Endothelial cell (in vitro differentiated cells): ENCODE data around the gene FBXO41. TPM values are rescaled to one million over a fixed set of nuclear protein-coding genes. Genes with fewer than 3 reads are reported as not detected.

ENCODE experiments used
- DNase-seq: peaks from one replicate; pipeline ENCODE4 v3.0.0; 2021; ENCODE audit warnings: low spot score
- H3K27ac Mint-ChIP-seq: one replicate; pipeline ENCODE4 v1.8.0; 2021; ENCODE audit warnings: mixed read lengths, inconsistent platforms; ENCODE audit not compliant: unreplicated experiment
- H3K27me3 Mint-ChIP-seq: one replicate; pipeline ENCODE4 v1.8.0; 2021; ENCODE audit warnings: mild to moderate bottlenecking, moderate library complexity, mixed read lengths, inconsistent platforms; ENCODE audit not compliant: unreplicated experiment
- H3K36me3 Mint-ChIP-seq: one replicate; pipeline ENCODE4 v1.8.0; 2021; ENCODE audit warnings: mild to moderate bottlenecking, low read depth, mixed read lengths, inconsistent platforms; ENCODE audit not compliant: unreplicated experiment
- H3K4me1 Mint-ChIP-seq: one replicate; pipeline ENCODE4 v1.8.0; 2021; ENCODE audit warnings: mild to moderate bottlenecking, mixed read lengths, inconsistent platforms; ENCODE audit not compliant: unreplicated experiment
- H3K4me3 Mint-ChIP-seq: one replicate; pipeline ENCODE4 v1.8.0; 2021; ENCODE audit warnings: mild to moderate bottlenecking, mixed read lengths, inconsistent platforms; ENCODE audit not compliant: unreplicated experiment
- H3K9me3 Mint-ChIP-seq: one replicate; pipeline ENCODE4 v1.8.0; 2021; ENCODE audit warnings: mixed read lengths, inconsistent platforms; ENCODE audit not compliant: unreplicated experiment
- total RNA-seq: library from RNA; stranded (reverse); fragmentation: NEBNext Ultra II Directional; extraction: Animal tissue kit (Norgen Biotek cat#: 25700); gene quantifications from one replicate; pipeline ENCODE4 v1.2.1, GENCODE V29; 2021; ENCODE audit not compliant: unreplicated experiment
- TF ChIP-seq, protein P1 (sequence below): fragments of 200-600 bp; sonication (generic); IDR thresholded peaks from one replicate; pipeline ENCODE4 v1.5.0; 2021; ENCODE audit warnings: antibody characterized with exemption; ENCODE audit not compliant: unreplicated experiment

Gene FBXO41
- total RNA-seq, 1 donor from 2014 or later: 2.1 TPM

DNA sequence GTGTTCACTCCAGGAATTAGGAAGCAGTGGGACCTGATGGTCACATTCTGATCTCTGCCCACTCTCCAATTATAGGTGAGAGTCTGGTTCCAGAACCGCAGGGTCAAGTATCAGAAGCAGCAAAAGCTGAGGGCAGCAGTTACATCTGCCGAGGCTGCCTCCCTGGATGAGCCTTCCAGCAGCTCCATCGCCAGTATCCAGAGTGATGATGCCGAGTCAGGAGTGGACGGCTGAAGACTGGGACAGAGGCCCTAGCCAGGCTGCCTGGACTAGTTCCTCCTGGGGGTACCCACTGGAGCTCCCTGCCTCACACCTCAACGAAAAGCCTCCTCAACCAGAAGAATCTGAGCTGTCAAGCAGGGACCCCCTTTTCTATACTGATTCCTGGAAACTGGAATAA, 73.6 kb downstream of the FBXO41 start:
- Mint-ChIP-seq H3K9me3 (no peaks in the 10 kb centered on the region), H3K36me3 (peaks cover 3% of the 10 kb centered on the region), H3K4me3 (no peak overlapping the region), H3K27me3 (peaks cover 10% of the 10 kb centered on the region), H3K4me1 (peaks cover 19% of the 10 kb centered on the region), H3K27ac (no peak overlapping the region)
- no peak for DNase-seq
- TF ChIP-seq, protein P1, sequence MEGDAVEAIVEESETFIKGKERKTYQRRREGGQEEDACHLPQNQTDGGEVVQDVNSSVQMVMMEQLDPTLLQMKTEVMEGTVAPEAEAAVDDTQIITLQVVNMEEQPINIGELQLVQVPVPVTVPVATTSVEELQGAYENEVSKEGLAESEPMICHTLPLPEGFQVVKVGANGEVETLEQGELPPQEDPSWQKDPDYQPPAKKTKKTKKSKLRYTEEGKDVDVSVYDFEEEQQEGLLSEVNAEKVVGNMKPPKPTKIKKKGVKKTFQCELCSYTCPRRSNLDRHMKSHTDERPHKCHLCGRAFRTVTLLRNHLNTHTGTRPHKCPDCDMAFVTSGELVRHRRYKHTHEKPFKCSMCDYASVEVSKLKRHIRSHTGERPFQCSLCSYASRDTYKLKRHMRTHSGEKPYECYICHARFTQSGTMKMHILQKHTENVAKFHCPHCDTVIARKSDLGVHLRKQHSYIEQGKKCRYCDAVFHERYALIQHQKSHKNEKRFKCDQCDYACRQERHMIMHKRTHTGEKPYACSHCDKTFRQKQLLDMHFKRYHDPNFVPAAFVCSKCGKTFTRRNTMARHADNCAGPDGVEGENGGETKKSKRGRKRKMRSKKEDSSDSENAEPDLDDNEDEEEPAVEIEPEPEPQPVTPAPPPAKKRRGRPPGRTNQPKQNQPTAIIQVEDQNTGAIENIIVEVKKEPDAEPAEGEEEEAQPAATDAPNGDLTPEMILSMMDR: no peak

DNA sequence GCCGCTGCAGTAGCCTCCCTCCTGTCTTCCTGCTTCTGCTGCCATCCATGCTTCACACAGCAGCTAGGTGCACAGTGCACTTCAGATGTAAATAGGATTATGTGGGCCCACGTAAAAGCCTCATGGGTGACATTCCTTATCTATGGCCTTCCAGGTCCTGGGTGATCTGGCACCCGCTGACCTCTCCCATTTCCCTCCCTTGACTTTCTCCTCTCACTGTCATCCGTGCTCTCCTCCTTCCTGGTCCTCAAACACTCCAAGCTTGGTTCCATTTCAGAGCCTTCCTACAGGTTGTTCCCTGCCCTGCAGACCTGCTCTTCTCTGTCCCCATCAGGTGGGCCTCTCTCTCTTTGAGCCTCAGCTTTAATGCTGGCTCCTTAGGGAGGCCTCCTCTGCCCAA, 74.3 kb downstream of the FBXO41 start:
- Mint-ChIP-seq H3K27me3 (peaks cover 10% of the 10 kb centered on the region), H3K36me3 (peaks cover 3% of the 10 kb centered on the region), H3K4me1 (peaks cover 13% of the 10 kb centered on the region), H3K4me3 (no peak overlapping the region), H3K27ac (no peak overlapping the region), H3K9me3 (no peaks in the 10 kb centered on the region)
- TF ChIP-seq, protein P1: no peak
- DNase-seq: no peak

DNA sequence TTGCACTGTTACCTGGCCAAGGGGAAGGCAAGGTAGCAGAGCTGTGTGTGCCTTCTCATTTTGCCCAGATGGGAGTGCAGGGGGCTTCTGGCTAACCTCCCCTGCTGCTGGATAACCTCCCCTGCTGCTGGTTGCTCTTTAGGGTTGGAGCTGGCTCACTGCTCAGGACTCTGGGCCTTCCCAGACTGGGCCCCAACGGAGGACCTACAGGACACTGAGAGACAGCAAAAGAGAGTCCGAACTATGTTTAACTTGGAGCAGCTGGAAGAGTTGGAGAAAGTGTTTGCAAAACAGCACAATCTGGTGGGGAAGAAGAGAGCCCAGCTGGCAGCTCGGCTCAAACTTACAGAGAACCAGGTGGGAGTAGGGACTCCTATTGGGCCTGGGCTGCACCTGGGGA, 76.0 kb downstream of the FBXO41 start:
- Mint-ChIP-seq H3K4me1 (no peaks in the 10 kb centered on the region), H3K9me3 (no peaks in the 10 kb centered on the region), H3K4me3 (no peak overlapping the region), H3K36me3 (peaks cover 4% of the 10 kb centered on the region), H3K27me3 (peaks cover 14% of the 10 kb centered on the region), H3K27ac (no peak overlapping the region)
- TF ChIP-seq, protein P1: no peak
- DNase-seq: no peak

DNA sequence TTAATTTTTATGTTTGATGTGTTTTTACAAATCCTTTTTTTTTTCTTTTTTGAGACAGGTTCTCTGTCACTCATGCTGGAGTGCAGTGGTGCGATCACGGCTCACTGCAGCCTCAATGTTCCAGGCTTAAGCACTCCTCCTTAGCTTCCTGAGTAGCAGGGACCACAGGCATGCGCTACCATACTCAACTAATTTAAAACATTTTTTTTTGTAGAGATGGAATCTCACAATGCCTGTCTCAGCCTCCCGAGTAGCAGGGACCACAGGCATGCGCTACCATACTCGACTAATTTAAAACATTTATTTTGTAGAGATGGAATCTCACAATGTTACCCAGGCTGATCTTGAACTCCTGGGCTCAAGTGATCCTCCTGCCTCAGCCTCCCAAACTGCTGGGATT, 78.7 kb downstream of the FBXO41 start:
- DNase-seq: no peak
- Mint-ChIP-seq H3K4me3 (no peak overlapping the region), H3K27me3 (peaks cover 14% of the 10 kb centered on the region), H3K4me1 (no peaks in the 10 kb centered on the region), H3K36me3 (peaks cover 7% of the 10 kb centered on the region), H3K27ac (no peak overlapping the region), H3K9me3 (no peaks in the 10 kb centered on the region)
- TF ChIP-seq, protein P1: no peak

Other genes starting within 250 kb of the FBXO41 start
- 29.8 TPM for gene SFXN5, start 212.8 kb downstream of the FBXO41 start, total RNA-seq
- 27.8 TPM for gene RAB11FIP5, start 171.5 kb downstream of the FBXO41 start, total RNA-seq
- not detected for gene NOTO, start 81.9 kb downstream of the FBXO41 start, total RNA-seq
- 17.0 TPM for gene SMYD5, start 70.2 kb downstream of the FBXO41 start, total RNA-seq
- gene PRADC1, start 51.2 kb downstream of the FBXO41 start, total RNA-seq: 24.1 TPM
- 183 TPM for gene CCT7, start 50.2 kb downstream of the FBXO41 start, total RNA-seq
- gene EGR4, start 9.1 kb upstream of the FBXO41 start, total RNA-seq: 0.15 TPM
- 21.5 TPM for gene ALMS1, start 101.4 kb upstream of the FBXO41 start, total RNA-seq